AG10803 (cell line): ENCODE measurements around the gene CATSPER3.
A peak's percentile ranks its signal among the peaks of the same experiment; 100 is the strongest.
"Not testable (repeated sequence)": the region's sequence is repeated elsewhere in the genome, so short reads cannot be mapped to it uniquely, and the experiment has no call there.

Experiments used
- DNase-seq: peaks from one replicate; pipeline ENCODE4 v3.0.0; 2010; ENCODE audit warnings: low read depth
- H3K4me3 ChIP-seq: 2 replicates; pipeline ENCODE4 v1.5.1; 2011; ENCODE audit warnings: mild to moderate bottlenecking, low read length, control low read depth
- CTCF ChIP-seq: conservative IDR thresholded peaks from 2 replicates; pipeline ENCODE4 v1.5.1; 2011; ENCODE audit warnings: mild to moderate bottlenecking, low read length, control low read depth, inconsistent platforms

Gene CATSPER3

GRCh38 chr5:134989266-134989830 is 21.6 kb downstream of the CATSPER3 start:
- DNase-seq = peak; percentile 33
- H3K4me3 ChIP-seq = no peak overlapping the region
- TF ChIP-seq CTCF = no peak

- H3K4me3 ChIP-seq, DNase-seq: not testable (repeated sequence)
Observed at GRCh38 chr5:134990183-134990582, 22.5 kb downstream of the CATSPER3 start.

GRCh38 chr5:134992148-134992547 is 24.4 kb downstream of the CATSPER3 start:
- TF ChIP-seq CTCF = no peak
- DNase-seq = no peak
- H3K4me3 ChIP-seq = no peak overlapping the region

- no peak for DNase-seq
- no peak for TF ChIP-seq CTCF
- H3K4me3 ChIP-seq = no peak overlapping the region
Observed at GRCh38 chr5:134993161-134993560, 25.5 kb downstream of the CATSPER3 start.

- no peak for DNase-seq
- TF ChIP-seq CTCF = no peak
- H3K4me3 ChIP-seq = no peak overlapping the region
Observed at GRCh38 chr5:134994560-134995156, 27.0 kb downstream of the CATSPER3 start.

GRCh38 chr5:134995850-134996402 is 28.2 kb downstream of the CATSPER3 start:
- no peak for DNase-seq
- no peak overlapping the region for H3K4me3 ChIP-seq
- no peak for TF ChIP-seq CTCF

GRCh38 chr5:134997015-134997414 is 29.3 kb downstream of the CATSPER3 start:
- H3K4me3 ChIP-seq = no peak overlapping the region
- TF ChIP-seq CTCF = no peak
- no peak for DNase-seq

- not testable (repeated sequence) for H3K4me3 ChIP-seq, DNase-seq
Observed at GRCh38 chr5:134998068-134998467, 30.4 kb downstream of the CATSPER3 start.
